Stimulated activated CD8-positive, alpha-beta memory T cell treated with anti-CD3 and anti-CD28 coated beads, Interleukin-15, amount 100 ng/mL, for 4 hours (primary cell): ENCODE data around the gene OPCML.

Experiments used
- DNase-seq, 2 donors: peaks; one replicate each; pipeline ENCODE4 v3.0.0-alpha.2; 2020; ENCODE audit warnings: low read depth in 2 of 2

OPCML gene

GRCh38 chr11:133541021-133541719 is 8.9 kb upstream of the OPCML start:
- no peak for DNase-seq

DNA sequence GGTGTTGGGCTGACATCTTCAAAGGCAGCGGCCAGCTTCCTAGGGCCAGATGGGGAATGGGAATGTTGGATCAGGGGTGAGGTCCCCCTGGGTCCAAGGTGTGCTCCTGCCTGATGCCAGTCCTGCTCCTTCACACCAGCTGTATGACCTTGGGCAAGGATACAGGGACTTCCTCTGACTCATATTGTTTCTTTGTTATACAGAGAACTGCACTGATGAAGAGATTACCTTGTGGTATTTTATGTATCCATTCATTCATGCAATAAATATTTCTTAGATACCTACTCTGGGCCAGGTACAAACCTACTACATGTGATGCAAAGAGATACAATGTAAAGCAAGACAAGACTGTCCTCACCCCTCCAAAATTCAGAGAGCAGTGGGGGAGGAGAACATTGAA is 3.9 kb upstream of the OPCML start:
- DNase-seq = no peak

DNA sequence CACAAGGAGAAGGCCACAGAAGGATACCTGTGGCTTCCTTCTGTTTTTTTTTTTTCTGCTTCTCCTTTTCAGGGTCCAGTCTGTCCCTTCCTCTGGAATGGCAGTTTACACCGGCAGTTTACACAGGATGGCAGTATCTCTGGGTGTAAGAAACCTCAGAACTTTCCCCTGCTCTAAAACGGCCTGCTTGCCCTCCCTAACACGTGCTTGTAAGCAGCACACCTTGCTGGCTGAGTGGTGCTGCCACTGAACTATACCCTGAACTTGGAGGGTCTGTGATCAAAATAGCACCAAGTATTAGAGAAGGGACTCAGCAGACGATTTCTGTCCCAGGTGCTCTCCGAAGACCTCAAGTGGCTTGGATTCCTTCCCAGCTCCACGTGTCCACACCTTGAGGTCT is 904 bp upstream of the OPCML start:
- no peak for DNase-seq

GRCh38 chr11:133531458-133531857 is 843 bp downstream of the OPCML start:
- no peak for DNase-seq

DNA sequence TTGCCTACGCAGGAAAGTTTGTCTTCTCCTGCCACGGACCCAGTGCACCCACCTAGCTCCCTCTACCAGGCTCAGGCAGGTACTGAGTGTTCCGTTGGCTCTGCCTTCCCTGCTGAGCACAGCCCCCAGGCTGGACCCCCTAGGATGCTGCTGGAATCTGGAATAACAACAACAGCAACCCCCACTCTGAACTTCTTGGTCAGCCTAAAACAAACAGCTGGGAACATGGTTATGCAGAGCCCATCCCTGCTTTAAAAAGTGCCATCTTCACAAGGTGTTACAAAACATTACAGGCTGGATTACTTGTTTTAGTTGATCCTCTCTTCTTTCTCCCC is 1.8 kb downstream of the OPCML start:
- no peak for DNase-seq

DNA sequence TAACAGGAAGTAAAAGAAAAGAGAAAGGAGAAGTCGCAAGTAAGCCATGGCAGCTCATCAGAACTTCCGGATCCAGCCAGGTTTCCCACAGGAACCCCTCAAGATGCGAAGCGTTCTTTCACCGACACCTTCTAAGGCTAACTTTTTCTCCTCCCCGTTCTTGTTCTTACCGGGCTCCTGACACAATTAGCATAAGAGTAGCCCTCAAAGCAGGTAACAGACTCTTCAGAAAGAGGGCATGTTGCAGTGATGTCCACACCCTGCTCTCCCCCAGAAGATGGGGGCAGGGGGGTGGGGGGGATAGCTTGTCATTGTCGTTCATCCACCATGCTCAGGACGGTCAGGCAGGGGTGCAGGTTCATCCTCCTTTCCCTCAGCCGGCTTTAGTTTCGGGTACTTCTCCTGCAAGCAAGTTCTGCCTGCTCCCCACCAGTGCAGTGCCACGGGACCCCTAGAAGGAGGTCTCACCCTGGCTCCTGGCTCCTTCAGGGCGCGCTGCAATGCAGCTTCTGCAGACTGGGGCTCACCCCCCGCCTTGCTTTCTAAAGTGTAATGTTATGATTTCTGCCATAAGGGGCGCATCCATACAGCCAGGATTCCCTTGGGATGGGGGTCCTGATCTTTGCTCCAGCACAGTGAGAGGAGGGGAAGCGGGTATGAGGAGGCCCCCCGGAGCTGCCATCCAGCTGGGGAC is 2.3 kb downstream of the OPCML start:
- DNase-seq = no peak

DNA sequence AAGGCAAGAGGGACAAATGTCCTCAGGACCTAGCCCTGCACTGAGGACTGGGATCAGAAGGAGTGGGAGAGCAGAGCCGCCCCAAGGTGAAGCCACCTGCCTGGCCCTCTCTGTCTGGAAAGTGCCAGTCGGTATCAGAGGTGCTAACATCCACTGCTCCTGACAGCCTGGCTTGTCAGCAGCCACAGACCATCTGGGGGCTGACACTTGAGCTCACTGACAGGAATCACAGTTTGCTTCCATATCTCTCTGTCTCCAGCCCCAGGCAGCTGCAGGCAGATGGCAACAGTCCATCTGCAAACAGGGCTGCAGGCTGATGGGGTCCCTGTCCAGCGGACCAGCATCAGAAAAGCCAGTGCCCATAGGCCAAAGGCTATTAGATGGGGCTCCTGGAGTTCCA is 5.5 kb downstream of the OPCML start:
- DNase-seq = no peak

- no peak for DNase-seq
Observed at GRCh38 chr11:133525976-133526375, 6.3 kb downstream of the OPCML start.

- DNase-seq = no peak
Observed at GRCh38 chr11:133524488-133524887, 7.8 kb downstream of the OPCML start.

DNA sequence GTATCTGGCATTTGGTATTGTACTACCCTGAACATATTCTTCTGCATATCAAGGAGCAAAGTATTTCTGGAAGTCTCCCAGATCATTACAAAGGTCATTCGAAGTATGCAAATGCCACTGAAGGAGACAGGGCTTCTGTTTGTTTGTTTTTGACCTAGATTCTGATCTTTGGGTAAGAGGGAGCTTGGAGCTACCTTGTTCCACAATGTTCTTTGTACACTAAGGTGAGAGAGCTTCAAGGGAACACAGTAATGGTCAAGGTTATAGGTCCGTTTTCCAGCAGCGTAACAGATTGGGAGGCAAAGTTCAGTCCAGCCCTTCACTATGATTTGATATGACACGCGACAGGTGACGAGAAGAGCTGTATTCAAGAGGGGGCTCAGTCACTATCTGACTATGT is 10.0 kb downstream of the OPCML start:
- no peak for DNase-seq

GRCh38 chr11:133521502-133521901 is 10.8 kb downstream of the OPCML start:
- no peak for DNase-seq

DNA sequence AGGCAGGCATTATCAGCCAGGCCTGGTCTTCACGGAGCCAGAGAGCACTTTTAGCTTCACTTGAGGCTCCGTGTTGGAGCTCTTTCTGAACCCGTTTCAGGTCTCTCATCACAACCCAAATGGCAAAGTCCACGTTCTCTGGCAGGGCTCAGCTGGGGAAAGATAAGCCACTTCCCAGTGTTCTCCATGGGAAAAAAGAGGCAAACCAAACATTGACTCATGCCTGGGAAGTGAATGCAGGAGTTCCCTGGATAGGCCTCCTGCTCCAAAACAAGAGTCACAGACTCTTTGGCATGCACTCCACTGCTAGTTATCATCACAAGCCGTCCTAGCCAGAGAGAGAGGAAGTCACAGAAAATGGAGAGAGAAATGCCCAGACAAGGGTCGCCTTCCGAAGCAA is 11.6 kb downstream of the OPCML start:
- DNase-seq = no peak

DNA sequence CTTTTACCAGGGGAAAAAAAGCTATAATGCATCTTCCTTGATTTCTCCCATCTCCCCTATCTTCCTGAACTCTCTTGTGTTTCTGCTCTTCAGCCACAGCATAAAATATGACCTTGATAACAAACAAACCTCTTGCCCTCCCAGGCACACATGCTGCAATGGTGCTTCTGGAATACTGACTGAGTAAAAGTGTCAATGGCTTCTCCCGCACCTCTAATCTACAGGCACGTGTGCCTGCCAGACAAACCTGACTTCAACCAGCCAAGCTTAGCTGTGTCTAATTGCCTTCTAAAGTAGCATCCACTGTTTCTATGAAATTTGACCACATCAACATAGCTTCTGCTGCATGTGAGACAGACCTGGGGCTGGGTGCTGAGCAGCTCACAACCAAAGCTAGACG is 12.7 kb downstream of the OPCML start:
- no peak for DNase-seq

- DNase-seq = no peak
Observed at GRCh38 chr11:133518702-133519264, 13.5 kb downstream of the OPCML start.

DNA sequence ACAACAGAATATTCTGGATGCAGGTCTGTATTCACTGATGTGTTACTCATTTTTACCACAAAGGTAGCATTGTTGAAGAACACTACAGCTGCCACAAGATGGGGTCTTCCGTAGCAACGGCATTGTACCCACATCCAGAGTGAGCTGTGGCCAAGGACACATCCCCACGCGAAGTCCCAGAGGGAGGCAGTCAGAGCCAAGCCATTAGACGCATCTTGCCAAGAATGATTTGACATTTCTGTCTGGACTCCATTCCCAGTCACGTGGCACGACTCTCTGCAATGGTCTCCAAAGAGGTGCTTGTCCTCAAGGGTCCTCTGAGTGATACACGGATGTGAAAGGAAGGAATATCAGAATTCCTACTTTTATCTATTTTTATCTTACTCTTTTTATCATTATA is 15.5 kb downstream of the OPCML start:
- DNase-seq = no peak

- no peak for DNase-seq
Observed at GRCh38 chr11:133515107-133515506, 17.2 kb downstream of the OPCML start.

GRCh38 chr11:133509924-133510697 is 22.2 kb downstream of the OPCML start:
- no peak for DNase-seq

DNA sequence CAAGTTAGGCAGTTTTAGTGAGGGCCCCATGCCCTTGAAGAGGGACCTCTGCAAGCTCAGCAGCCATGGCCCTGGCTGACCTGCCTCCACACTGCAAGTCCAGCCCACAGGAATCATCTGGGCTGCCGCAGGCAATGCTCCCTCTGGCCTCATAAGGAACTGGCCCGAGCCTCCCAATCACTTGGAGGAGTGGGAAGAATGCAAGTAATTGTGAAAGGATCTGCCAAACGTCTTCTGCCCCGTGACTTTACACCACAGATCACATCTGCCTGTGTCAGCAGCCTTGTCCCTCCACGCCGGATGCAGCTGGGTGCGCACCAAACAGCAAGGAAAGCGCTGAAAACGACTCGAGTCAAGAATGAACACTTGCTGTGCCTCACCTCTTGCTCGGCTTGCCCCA is 23.8 kb downstream of the OPCML start:
- no peak for DNase-seq

- DNase-seq = no peak
Observed at GRCh38 chr11:133507185-133507584, 25.1 kb downstream of the OPCML start.

DNA sequence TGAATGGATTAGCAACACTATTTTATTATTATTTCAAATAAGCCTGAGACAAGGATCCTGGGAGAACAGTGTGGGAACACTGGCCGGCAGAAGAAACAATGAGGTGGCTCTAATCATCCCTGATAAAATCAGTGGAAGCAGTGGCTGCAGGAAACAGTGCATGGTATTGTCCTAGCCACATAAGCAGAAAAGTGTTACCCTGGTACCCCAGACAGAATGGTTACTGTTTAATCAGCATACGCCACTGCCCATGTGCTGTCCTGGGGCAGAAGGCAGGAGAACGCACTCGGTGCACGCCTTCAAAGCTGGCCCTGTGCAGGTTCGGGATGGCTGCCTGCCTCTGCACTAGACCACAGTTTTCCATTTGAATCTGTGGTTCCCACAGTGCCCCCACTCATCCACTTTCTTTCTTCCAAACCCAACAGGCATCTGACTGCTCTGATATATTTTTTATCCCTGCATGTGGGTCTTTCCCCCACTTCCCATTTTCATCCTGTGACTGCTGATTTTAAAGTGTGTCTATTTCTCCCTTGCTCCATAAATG is 25.7 kb downstream of the OPCML start:
- DNase-seq = no peak

GRCh38 chr11:133506023-133506422 is 26.3 kb downstream of the OPCML start:
- no peak for DNase-seq

GRCh38 chr11:133504906-133505305 is 27.4 kb downstream of the OPCML start:
- DNase-seq = no peak
